T-helper 2 cell treated with Interferon-gamma antibody and Interleukin-4, amounts not matched to agents 5 μg/mL and 100 μg/mL, for 36 hours (primary cell): ENCODE results near the gene UTP14A.

Experiments
- DNase-seq: peaks from one replicate; pipeline ENCODE4 v3.0.0; 2021; ENCODE audit warnings: low spot score
- H3K27ac Mint-ChIP-seq: one replicate; pipeline ENCODE4 v1.8.0; 2021; ENCODE audit warnings: mild to moderate bottlenecking, mixed read lengths
- H3K27me3 Mint-ChIP-seq: one replicate; pipeline ENCODE4 v1.8.0; 2021; ENCODE audit warnings: low read depth, mixed read lengths
- H3K36me3 Mint-ChIP-seq: one replicate; pipeline ENCODE4 v1.8.0; 2021; ENCODE audit warnings: low read depth, mixed read lengths
- H3K4me1 Mint-ChIP-seq: one replicate; pipeline ENCODE4 v1.8.0; 2021; ENCODE audit warnings: low read depth, mixed read lengths
- H3K4me3 Mint-ChIP-seq: one replicate; pipeline ENCODE4 v1.8.0; 2022; ENCODE audit warnings: mild to moderate bottlenecking, moderate library complexity, mixed read lengths
- H3K9me3 Mint-ChIP-seq: one replicate; pipeline ENCODE4 v1.8.0; 2021; ENCODE audit warnings: mixed read lengths

UTP14A gene

GRCh38 chrX:129958083-129958465, 52.1 kb downstream of the UTP14A start:
- no peaks in the 10 kb centered on the region for H3K9me3 Mint-ChIP-seq
- H3K4me3 Mint-ChIP-seq: peak overlapping the region; percentile 71
- H3K4me1 Mint-ChIP-seq: peaks cover 46% of the 10 kb centered on the region
- H3K27ac Mint-ChIP-seq: no peak overlapping the region
- H3K27me3 Mint-ChIP-seq: no peaks in the 10 kb centered on the region
- no peaks in the 10 kb centered on the region for H3K36me3 Mint-ChIP-seq
- DNase-seq: no peak

- DNase-seq: no peak
Measured at GRCh38 chrX:129958814-129959492, 53.0 kb downstream of the UTP14A start.

GRCh38 chrX:129959493-129959832, 53.5 kb downstream of the UTP14A start:
- Mint-ChIP-seq H3K9me3 (no peaks in the 10 kb centered on the region), H3K36me3 (no peaks in the 10 kb centered on the region), H3K27me3 (no peaks in the 10 kb centered on the region), H3K4me1 (peaks cover 36% of the 10 kb centered on the region), H3K27ac (no peak overlapping the region), H3K4me3 (no peak overlapping the region)
- no peak for DNase-seq

More at GRCh38 chrX:129958814-129959492, 53.0 kb downstream of the UTP14A start:
- Mint-ChIP-seq H3K4me3 (no peak overlapping the region), H3K27ac (no peak overlapping the region), H3K27me3 (no peaks in the 10 kb centered on the region), H3K9me3 (no peaks in the 10 kb centered on the region), H3K36me3 (no peaks in the 10 kb centered on the region), H3K4me1 (peaks cover 40% of the 10 kb centered on the region)

GRCh38 chrX:129961180-129962083, 55.5 kb downstream of the UTP14A start:
- Mint-ChIP-seq H3K27me3 (no peaks in the 10 kb centered on the region), H3K4me1 (peaks cover 30% of the 10 kb centered on the region), H3K9me3 (no peaks in the 10 kb centered on the region), H3K4me3 (peak overlapping the region; percentile 77), H3K27ac (peak overlapping the region; percentile 88), H3K36me3 (no peaks in the 10 kb centered on the region)
- peak; percentile 71 for DNase-seq

- peaks cover 17% of the 10 kb centered on the region for H3K4me1 Mint-ChIP-seq
Measured at GRCh38 chrX:129963729-129964128, 57.8 kb downstream of the UTP14A start.

GRCh38 chrX:129965166-129965565, 59.2 kb downstream of the UTP14A start:
- no peaks in the 10 kb centered on the region for H3K36me3 Mint-ChIP-seq
- no peak overlapping the region for H3K27ac Mint-ChIP-seq
- peaks cover under 1% of the 10 kb centered on the region for H3K27me3 Mint-ChIP-seq
- H3K4me1 Mint-ChIP-seq: peaks cover 9% of the 10 kb centered on the region
- no peak overlapping the region for H3K4me3 Mint-ChIP-seq
- H3K9me3 Mint-ChIP-seq: no peaks in the 10 kb centered on the region
- no peak for DNase-seq

More at GRCh38 chrX:129963729-129964128, 57.8 kb downstream of the UTP14A start:
- DNase-seq: no peak
- no peaks in the 10 kb centered on the region for H3K36me3 Mint-ChIP-seq
- peak overlapping the region; percentile 50 for H3K27ac Mint-ChIP-seq
- no peaks in the 10 kb centered on the region for H3K27me3 Mint-ChIP-seq
- H3K9me3 Mint-ChIP-seq: no peaks in the 10 kb centered on the region
- no peak overlapping the region for H3K4me3 Mint-ChIP-seq

- peaks cover 12% of the 10 kb centered on the region for H3K27me3 Mint-ChIP-seq
- H3K4me3 Mint-ChIP-seq: no peak overlapping the region
- no peak for DNase-seq
- H3K36me3 Mint-ChIP-seq: no peaks in the 10 kb centered on the region
- no peak overlapping the region for H3K27ac Mint-ChIP-seq
- no peaks in the 10 kb centered on the region for H3K9me3 Mint-ChIP-seq
- no peaks in the 10 kb centered on the region for H3K4me1 Mint-ChIP-seq
Measured at GRCh38 chrX:129968968-129969367, 63.0 kb downstream of the UTP14A start.

GRCh38 chrX:129976441-129976840, 70.5 kb downstream of the UTP14A start:
- DNase-seq: no peak
- Mint-ChIP-seq H3K36me3 (no peaks in the 10 kb centered on the region), H3K4me1 (peaks cover 16% of the 10 kb centered on the region), H3K4me3 (no peak overlapping the region), H3K9me3 (no peaks in the 10 kb centered on the region), H3K27ac (no peak overlapping the region), H3K27me3 (peaks cover 24% of the 10 kb centered on the region)
